HG02884 (cell line): ENCODE results near the gene SNAPC5.
A peak's percentile ranks its signal among the peaks of the same experiment; 100 is the strongest.
"Not testable (repeated sequence)": the region's sequence is repeated elsewhere in the genome, so short reads cannot be mapped to it uniquely, and the experiment has no call there.

Experiments
- ATAC-seq: cut with Tn5 transposase; IDR thresholded peaks from one replicate; pipeline ENCODE4 v1.9.1; 2021; ENCODE audit warnings: mild to moderate bottlenecking, moderate library complexity; ENCODE audit not compliant: unreplicated experiment

SNAPC5 gene, protein sequence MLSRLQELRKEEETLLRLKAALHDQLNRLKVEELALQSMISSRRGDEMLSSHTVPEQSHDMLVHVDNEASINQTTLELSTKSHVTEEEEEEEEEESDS

DNA sequence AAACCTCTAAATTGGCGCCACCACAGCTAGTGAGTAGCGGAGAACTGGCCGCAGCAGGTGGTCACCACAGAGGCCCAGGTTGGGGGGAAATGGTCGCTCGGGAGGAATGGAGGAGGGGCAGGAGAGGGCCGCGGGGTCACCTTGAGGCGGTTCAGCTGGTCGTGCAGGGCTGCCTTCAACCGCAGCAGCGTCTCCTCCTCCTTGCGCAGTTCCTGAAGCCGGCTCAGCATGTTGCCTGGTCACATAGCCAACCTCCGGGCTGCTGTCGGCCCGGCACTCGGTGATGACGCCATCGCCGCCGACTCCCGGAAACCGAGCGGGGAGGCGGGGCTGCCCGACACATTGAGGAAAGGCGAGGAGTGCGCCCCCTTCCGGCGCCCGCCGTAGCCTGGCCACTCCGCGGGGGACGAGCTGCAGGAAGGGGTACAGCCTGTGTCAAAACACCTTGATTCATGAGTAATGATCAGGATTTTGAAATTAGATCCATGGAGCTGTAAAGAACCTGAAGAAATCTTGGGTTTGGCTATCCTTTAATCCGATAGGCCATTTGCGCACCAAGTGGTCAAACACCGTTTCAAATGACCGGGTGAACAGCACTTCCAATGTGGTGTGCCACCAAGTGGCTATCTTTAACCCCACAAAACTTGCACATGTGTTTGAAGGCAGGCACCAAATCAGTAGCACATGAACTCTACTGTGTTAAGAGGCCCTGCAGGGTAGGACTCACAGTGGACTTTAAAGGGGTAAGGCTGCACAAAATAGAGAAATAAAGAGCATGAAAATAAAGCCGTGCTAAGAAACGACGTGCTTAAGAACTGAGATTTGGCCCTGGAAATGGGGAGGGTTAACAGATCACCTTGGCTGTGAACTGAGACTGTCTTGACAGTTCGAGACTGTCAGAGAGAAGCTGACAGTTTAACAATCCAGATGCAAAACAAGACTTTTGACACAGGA, at the start of gene SNAPC5:
Gene SNAPC5, minus strand, starts transcription at position 261 of the 954 bp plus-strand sequence. Its CDS starts 31 bp downstream, at position 230.
- peak; percentile 79 for ATAC-seq

DNA sequence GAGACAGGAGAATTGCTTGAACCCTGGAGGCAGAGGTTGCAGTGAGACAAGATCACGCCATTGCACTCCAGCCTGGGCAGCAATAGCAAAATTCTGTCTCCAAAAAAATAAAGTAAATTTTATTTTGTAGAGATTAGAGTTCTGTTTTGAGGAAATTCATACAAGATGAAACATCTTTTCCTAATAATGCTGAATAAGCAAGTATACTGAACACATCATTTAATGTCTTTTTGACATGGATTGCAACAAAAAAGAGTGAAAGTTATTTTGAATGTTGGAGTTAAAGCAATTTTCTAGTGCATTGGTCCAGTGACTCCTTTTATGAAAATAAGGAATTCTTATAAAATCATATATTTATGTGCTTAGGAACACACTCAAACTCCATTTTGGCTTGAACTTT, 47.7 kb upstream of the SNAPC5 start:
- no peak for ATAC-seq

DNA sequence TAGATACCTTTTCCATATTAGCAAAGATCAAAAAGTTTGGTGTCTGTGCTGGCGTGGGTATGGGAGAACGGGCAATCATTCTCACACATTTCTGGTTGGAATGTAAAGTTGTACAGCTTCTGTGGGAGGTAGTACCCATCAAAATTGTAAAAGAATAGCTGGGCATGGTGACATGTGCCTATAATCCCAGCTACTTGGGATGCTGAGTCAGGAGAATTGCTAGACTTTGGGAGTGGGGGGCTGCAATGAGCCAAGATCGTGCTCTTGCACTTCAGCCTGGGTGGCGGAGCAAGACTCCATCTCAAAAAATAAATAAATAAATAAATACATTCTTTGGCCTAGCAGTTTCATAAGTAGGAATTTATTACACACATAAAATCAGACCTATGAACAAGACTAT, 45.3 kb upstream of the SNAPC5 start:
- ATAC-seq, result no peak

DNA sequence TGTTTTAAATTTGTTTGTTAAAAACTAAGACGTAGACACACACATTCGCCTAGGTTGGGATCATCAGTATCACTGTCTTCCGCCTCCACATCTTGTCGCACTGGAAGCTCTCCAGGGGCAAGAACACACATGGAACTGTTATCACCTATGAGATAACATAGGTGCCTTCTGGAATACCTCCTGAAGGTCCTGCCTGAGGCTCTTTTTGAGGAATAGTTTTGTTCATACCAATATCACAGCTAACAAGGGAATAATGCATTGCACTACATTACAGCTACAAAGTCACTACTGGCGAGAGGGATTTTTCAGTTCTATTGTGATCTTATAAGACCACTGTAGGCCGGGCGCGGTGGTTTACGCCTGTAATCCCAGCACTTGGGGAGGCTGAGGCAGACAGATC, 37.5 kb upstream of the SNAPC5 start:
- ATAC-seq, result no peak

DNA sequence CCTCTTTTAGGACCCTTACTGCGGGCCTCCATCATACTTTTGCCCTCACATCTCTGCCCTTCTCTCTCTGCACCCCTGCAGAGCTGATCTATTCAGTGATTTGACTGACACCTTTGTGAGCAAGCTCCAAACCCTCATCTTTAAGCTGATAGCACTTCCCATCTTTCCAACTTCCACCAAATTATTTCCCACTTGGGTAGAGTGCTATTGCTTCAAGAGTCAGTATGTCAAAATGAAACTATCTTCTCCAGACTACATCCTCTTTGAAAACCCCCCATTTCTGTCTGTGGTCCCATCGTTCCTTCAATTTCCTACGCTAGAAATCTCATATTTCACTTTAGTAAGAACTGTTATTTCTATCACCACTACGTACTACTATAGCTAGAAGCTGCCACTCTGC, 27.3 kb upstream of the SNAPC5 start:
- no peak for ATAC-seq

DNA sequence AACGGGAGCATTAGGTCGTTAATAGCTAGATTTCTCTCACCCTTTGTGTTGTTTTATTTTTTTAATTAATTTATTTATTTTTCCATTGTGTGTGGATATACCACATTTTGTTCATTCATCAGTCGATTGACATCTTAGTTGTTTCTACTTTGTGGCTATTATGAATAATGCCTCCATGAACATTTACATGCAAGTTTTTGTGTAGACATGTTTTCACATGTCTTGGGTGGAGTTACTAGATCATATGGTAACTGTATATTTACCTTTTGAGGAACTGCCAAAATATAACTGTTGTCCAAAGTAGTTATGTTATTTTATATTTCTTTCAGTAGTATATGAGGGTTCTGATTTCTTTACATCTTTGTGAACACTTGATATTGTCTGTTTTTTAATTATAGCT, 26.4 kb upstream of the SNAPC5 start:
- no peak for ATAC-seq

DNA sequence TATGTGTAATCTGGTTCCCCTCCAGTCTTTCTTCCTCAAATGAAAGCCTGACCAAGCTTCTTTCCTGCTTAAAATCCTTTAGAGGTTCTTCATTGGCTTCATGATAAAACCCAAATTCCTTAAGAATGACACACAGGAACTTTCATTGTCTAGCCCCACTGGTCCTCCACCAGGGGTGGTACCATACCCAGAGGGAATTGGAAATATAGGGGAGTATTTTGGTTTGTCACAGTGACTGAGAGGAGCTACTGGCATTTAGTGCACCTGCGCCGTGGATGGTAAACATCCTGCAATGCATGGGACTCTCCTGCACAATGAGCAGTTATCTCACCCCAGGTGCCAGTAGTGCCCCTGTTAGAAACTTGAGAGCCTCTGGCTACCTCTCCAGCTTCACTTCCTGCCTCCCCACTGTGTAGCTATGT, 18.4 kb upstream of the SNAPC5 start:
- ATAC-seq, result no peak

DNA sequence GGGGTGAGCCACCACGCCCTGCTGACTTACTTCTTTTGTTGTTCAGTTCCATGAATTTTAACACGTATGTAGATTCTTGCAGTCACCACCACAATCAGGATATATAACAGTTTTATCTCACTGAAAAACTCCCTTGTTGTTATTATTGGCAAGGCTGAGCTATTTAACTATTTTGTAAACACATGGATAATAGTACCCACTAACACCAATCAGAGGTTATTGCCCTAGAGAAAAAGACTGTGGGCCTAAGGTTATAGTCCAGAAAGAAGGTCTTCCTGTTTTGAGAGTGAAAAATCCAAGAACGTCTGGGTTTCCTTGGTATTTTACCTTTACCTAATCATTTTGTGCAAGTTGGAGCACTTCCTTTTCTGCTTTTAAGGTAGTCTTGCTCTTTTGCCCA, 17.0 kb upstream of the SNAPC5 start:
- ATAC-seq, result no peak

DNA sequence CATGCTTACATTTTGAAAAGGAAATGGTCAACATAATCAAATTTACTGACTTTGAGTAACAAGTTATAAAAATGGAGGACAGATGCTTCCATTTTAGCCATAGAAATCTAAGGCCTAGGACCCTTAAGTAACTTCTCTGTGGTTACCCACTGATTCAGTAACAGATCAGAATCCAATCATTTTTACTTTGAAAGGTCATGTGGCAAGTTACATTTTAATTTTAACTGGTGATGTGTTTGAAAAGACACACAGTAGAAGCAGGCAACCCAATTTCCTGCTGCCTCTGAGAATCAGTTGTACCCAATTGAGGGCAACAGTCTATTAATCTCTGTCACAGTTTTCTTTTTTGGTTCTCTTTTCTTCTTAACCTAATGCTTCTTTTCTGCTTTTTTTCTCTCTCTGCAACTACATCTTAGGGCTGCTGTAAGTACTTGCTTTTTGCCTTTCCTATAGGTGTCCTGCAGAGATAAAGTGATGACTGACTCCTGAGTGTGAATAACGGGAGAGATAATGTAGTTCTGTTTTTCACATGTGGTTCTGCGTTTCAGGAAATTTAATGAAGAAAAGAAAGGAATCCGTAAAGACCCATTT, 10.8 kb upstream of the SNAPC5 start:
- no peak for ATAC-seq

DNA sequence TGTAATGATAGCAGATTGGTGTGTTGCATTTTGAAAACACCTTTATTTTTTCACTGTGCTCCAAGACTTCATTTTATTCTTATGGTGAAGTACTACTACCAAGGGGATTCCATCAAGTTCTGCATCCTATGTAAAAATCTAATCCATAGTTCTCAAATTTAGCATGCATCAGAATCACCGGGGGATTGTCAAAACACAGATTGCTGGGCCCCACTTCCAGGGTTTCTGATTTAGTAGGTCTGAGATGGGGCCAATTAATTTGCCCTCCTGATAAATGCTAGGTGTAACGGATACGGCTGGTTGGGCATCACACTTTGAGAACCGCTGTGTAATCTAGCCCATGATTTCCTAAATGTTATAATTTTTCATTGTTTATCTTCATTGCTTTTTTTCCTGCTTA, 8.3 kb upstream of the SNAPC5 start:
- ATAC-seq, result no peak

DNA sequence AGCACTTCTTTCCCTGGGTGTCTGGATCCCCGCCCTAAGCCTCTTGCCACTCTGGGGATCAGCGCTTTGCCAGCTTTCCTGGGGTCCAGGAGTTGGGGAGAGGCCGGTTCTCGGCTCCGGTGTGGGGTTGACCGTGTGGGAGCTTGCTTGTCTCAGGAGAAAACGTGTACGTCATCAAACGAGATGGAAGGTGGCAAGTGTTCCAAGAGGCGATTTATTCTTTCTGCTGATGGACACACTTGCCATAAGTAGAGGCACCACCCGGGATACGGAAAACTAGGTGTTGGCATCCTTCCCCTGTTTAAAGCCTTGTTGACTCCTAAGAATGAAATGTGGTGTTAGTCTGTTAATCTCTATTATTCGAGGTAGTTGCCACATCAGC, 7.9 kb upstream of the SNAPC5 start:
- ATAC-seq, result peak; percentile 13

DNA sequence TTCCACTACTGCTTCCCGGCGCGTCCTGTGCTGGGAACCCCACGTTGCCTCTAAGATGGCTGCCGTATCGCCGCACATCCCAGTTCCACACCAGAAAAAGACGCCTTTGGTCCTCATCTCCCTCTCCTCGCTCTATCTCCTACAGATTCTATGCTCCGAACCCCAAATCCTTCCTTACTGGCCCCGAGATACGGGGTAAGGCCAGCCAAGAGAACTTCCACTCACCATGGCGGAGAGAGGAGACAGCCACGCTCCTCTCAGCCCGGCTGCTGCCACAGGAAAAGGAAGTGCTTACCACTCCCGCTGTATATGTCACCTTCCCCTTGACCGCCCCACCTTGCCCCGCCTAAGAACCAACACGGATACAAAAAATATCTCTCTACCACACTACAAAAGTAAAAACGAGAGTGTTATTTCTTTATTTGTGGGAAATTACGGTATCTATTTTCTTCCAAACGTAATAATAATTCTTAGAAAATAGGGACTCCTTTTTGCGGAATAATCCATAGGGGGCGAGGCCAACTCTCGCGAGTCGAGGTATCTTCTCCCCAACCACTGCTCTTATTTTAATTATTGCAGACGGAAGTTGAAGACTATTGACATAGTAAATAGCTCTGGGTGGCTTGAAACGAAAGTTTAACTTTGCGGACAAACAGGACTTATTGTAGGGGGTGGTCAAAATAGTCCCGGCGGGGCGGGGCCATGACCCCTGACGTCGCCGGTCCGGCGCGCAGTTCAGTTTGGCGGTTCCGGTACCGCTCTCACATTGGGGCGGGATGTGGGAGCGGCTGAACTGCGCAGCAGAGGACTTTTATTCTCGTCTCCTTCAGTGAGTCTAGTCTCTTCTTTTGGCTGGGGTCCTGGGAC, 7.2 kb upstream of the SNAPC5 start, which contains the start of the genes RPL4 and ZWILCH:
Gene RPL4, minus strand, starts transcription at position 293 of the 867 bp plus-strand sequence. Its CDS starts 65 bp downstream, at position 228.
Gene ZWILCH, plus strand, starts transcription at position 764 of the 867 bp plus-strand sequence. Its CDS starts 13 bp downstream, at position 777.
- ATAC-seq, result peak; percentile 64

DNA sequence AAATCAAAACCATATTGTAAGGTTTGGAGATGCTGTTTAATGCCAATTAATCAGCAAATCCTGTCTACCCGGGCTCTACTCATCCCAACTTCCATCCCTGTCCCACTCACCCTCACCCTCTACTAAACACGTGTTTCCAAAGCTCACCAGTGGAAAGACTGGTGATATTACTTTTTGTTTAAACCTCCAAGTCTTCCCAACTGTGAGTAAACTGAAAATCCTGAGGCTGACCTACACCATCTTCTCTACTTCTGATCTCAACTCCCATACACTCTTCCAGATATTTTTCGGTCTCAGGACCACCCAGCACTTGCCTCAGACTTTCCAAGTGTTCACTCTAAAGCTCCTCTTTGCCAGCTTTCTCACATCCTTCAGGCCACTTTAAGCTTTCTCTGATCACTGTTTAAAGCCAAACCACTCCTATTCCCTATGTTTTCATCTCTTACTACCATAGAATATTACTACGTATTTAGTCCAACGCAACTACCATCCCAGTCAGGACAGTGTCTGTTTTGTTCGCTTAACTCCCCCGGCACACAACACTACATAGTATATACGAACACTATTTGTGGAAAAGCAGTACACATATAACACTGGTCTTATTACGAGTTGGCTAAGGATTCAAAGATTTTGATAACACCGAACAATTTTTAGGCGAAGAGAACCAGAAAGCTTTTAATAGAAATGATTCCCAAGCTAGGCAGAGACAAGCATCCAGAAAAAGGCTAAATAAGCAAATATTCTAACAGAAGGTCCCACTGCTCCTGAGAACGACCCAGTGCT, 6.4 kb upstream of the SNAPC5 start:
- ATAC-seq, result no peak

DNA sequence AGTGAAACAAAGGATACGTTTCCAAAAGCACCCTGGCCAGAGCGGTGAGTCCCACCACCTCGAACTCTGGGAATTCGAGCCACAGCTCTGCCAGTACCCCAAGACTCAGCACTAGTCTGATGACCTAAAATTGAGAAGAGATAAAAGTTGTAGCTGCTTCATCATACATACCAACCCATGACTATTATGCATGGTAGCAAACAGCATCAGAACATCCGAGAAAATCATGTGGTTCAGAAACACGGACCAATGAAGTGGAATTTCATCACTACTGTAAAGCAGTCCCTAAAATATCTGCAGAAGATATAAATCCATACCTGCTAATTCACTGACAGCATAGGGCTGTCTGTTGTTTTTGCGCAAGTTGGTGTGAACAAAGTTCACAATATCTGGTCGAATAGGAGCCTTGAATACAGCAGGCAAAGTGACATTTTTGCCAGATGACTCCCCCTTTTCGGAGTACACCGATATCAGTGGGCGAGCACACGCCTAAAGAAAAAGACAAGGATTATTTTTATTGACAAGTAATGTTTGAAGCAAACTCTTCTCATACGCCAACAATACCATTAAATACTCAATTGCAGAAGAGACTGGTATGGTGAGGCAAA, 5.6 kb upstream of the SNAPC5 start:
- not testable (repeated sequence) for ATAC-seq

DNA sequence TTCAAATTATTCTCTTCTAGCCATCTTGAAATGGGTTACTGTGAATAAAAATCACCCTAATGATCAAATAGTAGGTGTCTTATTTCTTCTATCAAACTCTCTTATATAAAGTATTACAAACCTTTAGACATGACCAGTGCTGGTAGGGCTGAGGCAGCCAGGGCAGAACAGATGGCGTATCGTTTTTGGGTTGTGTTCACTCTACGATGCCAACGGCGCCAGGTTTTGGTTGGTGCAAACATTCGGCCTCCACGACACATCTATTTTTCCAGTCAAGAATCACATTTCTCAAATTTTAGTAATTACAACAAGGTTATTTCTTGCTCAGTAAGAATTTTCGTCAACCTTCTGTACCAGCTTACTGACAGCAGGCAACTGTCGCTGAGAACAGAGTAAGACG, 4.9 kb upstream of the SNAPC5 start:
- no peak for ATAC-seq

DNA sequence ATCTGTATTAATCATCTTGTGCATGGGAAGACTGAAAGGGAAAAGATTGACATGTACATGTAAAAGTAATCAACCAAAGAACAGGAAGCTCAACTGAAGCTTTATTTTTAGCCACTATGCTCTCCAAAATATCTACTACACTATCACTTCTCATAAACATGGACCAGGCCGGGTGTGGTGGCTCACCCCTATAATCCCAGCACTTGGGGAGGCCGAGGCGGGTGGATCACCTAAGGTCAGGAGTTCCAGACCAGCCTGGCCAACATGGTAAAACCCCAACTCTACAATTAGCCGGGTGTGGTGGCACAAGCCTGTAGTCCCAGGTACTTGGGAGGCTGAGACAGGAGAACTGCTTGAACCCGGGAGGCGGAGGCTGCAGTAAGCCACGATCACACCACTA, 2.8 kb upstream of the SNAPC5 start:
- not testable (repeated sequence) for ATAC-seq

DNA sequence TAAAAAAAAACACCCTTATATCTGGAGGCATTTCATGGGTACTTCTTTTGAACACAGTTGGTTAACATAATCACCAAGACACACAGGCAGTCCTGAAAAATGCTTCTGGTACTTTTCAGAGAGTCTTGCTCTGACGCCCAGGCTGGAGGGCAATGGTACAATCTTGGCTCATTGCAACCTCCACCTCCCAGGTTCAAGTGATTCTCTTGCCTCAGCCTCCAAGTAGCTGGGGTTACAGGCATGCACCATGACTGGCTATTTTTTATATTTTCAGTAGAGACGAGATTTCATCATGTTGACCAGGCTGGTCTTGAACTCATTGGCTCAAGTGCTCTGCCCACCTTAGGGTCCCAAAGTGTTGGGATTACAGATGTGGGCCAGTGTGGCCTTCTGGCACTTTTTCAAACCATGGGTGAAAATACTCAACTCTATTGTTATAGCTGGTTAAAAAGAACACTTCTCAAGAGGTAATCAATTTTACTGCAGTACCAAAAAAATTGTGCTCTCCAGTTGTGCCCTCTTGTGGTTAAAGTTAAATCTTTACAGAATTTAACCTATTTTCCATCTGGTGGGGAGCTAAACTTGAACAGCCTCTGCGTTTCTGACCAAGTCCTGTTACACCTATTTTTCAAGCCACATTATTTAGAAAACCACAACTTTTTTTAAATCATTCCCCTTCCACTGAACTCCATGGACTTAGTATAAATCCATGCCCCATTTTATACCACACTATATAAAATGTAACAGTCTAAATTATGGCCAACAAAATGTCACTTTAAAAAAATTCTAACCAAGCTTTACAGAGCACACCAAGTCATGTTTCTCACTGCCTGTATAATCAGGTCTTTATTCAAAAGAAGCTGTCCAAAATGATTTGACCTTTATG, 1.2 kb upstream of the SNAPC5 start:
- no peak for ATAC-seq

DNA sequence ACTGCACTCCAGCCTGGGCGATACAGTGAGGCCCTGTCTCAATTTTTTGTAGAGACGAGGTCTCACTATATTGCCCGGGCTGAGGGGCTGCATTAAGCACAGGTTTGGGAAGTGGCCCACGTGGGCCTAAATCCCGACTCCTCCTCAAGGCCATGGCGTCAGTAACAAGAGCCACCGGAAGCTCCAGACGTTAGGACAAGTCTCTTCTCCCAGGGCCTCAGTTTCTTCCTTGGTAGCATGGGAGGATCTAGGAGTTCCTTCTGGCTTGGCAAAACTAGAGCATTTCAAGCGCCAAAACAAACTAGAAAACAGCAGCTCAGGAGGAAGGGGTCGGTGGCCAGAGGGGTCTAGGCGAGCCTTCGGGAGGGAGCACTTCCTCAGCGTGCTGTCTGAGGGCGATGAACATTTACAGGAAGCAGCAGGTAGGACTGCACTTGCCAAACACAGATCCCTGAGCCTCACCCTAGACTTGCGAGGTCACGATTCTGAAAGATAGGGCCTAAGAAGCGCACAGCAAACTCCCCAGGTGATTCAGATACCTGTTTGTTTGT, 536 bp downstream of the SNAPC5 start:
- peak; percentile 8 for ATAC-seq
